NOMO-1 treated with DMSO at 0.1 percent for 48 hours (cell line): ENCODE results near the gene PXK.
"Not testable (repeated sequence)": the region's sequence is repeated elsewhere in the genome, so short reads cannot be mapped to it uniquely, and the experiment has no call there.

Experiments
- DNase-seq: peaks from one replicate; lab custom pipeline; 2025; ENCODE audit not compliant: unreplicated experiment; lab: John Stamatoyannopoulos, UW

PXK gene

GRCh38 chr3:58323529-58324390 is 8.9 kb upstream of the PXK start:
- no peak for DNase-seq

DNA sequence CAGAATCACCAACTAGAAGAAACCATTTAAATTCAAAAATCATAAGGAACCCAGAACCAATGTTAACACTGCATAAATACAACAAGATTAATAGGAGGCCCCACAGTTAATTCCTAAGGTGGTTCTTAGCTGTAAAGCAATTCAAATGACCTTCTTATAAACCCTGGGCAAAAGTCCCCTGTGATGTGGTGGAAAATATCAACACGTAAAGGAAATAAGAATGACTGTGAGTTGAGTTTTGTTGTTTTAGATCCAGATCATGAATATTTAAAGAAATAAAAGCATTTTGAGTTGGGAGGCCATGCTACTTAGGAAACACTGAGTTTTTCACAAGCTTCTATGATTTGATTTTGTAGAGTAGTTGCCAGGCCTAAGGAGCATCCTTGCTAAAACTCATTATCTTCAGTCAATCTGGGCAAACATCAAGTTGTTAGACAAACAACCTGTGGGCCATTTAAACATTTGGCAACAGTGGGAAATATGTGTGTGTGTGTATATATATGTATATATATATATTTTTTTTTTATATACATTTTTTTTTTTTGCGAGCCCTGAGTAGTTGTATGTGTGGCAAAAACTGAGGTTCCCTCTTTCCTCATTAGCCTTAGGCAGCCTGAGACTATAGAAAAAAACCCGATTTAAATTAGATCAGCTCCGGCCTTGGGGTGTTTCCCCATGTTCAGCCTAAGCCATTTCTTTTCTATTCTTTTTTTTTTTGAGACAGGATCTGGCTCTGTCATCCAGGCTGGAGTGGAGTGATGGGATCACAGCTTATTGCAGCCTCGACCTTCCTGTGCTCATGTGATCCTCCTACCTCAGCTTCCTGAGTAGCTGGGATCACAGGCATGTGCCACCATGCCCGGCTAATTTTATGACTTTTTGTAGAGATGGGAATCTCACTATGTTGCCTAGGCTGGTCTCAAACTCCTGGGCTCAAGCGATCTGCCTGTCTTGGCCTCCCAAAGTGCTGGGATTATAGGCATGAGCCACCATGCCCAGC is 8.0 kb upstream of the PXK start:
- DNase-seq = no peak

DNA sequence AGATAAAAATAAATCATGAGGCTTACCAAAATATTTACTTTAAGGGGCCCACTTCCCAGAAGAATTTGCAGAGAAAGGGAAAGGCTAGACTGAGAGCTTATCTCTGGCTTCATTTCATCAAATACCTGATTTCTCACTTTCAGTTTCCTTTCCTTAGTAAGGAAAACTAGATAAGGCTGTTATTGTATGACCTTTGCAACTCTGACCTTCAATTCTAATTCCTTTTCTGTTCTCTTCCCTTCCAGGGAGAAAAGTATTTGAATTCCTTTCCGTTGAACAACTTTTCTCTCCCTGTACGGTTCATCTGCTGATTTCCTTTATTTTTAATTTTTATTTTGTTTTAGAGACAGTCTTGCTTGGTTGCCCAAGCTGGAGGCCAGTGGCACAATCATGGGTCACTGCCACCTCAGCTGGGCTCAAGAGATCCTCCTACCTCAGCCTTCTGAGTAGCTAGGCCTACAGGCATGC is 7.1 kb upstream of the PXK start:
- DNase-seq = no peak

GRCh38 chr3:58326267-58326900 is 6.3 kb upstream of the PXK start:
- no peak for DNase-seq

DNA sequence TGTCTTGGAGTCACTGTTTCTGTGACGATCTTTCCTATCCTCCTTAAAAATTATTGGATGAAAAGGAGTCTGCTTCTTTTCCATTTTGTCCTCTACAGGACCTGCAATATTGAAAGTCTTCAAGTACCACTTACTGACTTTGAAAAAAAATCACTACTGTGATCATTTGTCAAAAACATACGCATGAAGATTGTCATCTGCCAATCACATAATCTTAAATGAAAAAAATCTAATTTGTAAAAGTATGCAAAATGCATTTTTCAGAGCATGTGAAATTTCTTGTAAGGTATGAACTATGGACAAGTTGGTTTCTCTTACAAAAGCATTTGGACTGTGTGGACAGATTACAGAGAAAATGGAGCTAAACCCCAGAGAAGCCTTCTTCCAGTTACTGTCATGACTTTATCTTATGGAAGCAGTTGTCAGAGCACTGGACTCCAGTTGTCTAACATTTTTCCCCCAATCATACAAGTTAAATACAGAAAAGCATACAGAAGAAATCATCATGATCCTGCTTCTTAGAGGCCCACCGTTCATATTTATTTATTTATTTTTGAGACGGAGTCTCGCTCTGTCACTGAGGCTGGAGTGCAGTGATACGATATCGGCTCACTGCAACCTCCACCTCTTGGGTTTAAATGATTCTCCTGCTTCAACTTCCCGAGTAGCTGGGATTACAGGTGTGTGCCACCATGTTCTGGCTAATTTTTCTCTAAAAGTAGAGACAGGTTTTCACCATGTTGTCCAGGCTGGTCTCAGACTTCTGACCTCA is 3.4 kb upstream of the PXK start:
- DNase-seq = no peak

- DNase-seq = no peak
Measured at GRCh38 chr3:58329922-58330413, 2.7 kb upstream of the PXK start.

DNA sequence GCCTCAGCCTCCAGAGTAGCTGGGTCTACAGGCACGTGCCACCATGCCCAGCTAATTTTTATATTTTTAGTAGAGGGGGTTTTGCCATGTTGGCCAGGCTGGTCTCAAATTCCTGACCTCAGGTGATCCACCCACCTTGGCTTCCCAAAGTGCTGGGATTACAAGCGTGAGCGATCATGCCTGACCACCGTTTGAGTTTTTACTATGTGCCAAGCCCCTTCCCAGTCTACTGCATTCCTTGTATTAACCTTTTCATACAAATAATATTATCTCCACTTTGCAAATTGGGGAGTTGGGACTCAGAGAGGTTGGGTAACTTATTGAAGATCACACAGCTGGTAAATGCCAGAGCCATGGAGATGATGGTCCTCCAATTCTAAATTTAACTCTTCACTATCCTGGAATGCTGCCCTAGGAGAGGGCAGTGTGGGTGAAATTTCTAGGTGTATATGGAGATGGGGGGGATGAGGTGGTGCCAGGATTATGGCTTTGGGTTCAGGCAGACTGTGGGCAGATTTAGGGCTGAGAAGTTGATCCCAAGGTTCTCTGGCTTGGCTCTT is 1.0 kb upstream of the PXK start:
- no peak for DNase-seq

- peak; percentile 24 for DNase-seq
Measured at GRCh38 chr3:58333206-58334012, 717 bp downstream of the PXK start.

GRCh38 chr3:58334013-58334321 is 1.3 kb downstream of the PXK start:
- DNase-seq = no peak

DNA sequence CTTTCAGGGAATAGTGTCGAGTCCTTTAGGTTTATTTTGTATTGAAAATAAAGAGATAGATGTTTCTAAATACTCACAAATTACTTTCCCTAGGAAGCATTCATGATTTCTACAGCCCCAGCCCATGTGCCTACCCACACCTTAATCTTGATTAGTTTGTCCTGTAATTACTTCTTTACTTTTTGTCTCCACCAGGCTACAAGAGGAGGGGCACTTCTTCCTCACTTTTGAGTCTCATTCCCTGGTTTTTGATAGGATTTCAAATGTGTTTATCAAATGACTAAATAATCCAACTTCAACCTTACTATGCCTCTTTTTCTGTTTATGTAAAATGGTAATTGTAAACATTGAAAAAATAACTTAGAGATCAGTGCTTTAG is 1.8 kb downstream of the PXK start:
- no peak for DNase-seq

DNA sequence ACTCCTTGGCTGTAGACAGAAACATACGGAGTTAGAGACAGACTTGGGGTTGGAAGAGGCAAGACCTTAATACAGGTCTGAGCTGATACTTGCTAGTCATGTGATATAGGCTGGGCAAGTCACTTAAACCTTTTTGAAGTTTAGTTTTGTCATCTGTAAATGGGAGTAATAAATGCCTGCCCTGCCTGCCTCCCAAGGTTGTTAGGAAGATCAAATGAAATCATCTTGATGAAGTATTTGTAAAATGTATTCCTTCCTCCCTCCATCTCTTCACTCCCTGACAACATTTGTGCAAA is 2.9 kb downstream of the PXK start:
- no peak for DNase-seq

- DNase-seq = no peak
Measured at GRCh38 chr3:58336135-58336882, 3.6 kb downstream of the PXK start.

DNA sequence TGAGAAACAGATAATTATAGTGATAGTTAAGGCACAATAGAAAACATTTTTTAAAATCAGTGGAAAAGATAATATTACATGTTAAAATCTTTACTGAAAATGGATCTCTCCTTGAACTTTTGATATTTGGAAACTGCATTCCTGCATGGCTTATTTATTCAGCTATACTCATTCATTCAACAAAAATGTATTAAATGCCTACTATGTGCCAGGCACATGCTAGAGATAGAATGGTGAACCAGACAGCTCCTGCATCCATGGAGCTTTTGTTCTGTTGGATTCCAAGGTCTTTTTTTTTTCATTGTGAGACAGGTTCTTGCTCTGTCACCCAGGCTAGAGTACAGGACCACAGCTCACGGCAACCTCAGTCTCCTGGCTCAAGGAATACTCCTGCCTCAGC is 4.5 kb downstream of the PXK start:
- no peak for DNase-seq

GRCh38 chr3:58339146-58339545 is 6.5 kb downstream of the PXK start:
- DNase-seq = not testable (repeated sequence)

DNA sequence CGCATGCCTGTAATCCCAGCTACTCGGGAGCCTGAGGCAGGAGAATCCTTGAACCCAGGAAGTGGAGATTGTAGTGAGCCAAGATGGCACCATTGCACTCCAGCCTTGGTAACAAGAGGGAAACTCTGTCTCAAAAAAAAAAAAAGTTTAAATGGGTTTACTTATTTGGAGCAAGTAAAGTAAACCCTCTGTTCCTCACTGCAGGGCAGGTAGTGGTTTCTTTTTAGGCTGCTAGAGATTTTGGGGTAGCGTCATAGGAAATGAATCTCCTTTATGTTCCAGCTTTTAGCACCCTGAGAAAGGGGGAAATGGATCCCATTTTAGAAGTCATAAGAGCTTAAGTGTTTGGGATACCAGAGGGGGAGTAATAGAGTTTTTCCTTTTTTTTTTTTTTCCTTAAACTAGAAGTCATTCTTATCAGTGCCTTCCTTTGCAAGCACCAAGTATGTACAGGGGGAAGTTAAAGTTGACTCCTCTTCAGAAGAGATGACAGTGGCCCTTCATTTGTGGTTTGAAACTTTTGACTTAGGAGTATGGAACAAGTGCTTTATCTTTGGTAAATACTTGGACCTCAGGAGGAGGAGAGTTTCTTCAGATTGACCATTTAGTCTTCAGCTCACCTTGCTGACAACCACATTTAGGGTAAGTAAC is 8.0 kb downstream of the PXK start:
- DNase-seq = no peak

DNA sequence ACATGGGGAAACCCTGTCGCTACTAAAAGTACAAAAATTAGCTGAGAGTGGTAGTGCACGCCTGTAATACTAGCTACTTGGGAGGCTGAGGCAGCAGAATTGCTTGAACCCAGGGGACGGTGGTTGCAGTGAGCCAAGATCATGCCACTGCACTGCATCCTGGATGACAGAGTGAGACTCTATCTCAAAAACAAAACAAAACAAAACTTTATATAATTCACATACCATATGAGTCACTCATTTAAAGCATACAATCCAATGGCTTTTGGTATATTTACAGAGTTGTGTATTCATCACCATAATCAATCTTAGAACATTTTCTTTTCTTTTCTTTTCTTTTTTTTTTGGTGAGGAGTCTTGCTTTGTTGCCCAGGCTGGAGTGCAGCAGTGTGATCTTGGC is 8.7 kb downstream of the PXK start:
- DNase-seq = no peak

DNA sequence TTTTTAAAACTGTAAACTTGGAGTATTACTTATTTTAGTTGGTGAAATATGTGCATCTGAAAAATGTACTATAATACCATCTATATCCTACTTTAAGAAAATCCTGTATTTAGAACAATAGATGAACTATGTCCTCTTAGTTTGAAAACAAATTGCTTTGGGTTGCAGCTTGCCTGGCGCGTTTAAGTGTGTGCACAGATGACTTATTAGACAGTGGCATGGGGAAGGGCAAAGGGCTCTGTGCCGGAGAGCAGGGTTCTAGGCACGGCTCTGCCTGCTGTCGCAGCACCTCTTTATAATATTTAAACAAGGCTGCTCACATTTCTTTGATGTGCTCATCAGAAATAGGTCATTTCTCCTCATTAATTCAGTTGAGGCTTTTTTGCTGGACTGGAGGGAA is 10.0 kb downstream of the PXK start:
- no peak for DNase-seq

DNA sequence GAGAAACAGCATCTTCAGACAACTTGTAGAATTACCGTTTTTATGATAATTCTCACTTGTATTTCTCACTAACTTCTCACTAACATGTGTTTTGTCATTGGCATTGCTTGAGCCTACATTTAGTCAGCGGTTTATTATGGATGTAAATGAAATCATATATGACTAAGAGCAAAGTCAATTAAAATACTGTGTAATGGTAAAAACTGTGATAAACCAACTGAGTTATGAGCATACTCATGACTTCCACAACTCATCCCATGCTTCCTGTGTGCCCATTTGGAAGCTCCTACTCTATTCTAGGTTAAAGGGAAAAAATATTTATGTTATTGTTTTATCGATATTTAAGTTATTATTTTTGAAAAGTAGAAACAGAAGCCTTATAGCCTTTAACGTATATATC is 12.8 kb downstream of the PXK start:
- no peak for DNase-seq

GRCh38 chr3:58346368-58346767 is 13.7 kb downstream of the PXK start:
- no peak for DNase-seq
